H1 (cell line): ENCODE data around the gene AGBL4. TPM values are rescaled to one million over a fixed set of nuclear protein-coding genes. Genes with fewer than 3 reads are reported as not detected.

Experiments
- CTCF ChIA-PET: fragments of 300-600 bp; sonication (Branson Sonifier 250); formaldehyde crosslinking; loops from one replicate; lab custom pipeline; 2021; ENCODE audit not compliant: partially characterized antibody; lab: Charles Lee
- POLR2A ChIA-PET: fragments of 300-600 bp; sonication (Branson Sonifier 250); formaldehyde crosslinking; loops from one replicate; lab custom pipeline; 2021; ENCODE audit warnings: inconsistent platforms; ENCODE audit not compliant: partially characterized antibody; lab: Charles Lee
- DNase-seq, 2 experiments: peaks; one replicate each; pipeline versions ENCODE4 v3.0.0 to v3.0.0-alpha.2; 2010 to 2022; ENCODE audit warnings: low spot score in 2 of 2, low read depth in 1 of 2, mixed read lengths in 1 of 2
- FAIRE-seq: peaks from 2 replicates; lab custom pipeline; 2011; peaks lifted over from hg19 to GRCh38; lab: Jason Lieb, UNC
- H2AFZ ChIP-seq: 2 replicates; pipeline ENCODE4 v1.8.1; 2012; ENCODE audit warnings: low read length, inconsistent platforms
- H2AK5ac ChIP-seq: 2 replicates; pipeline ENCODE4 v1.6.1; 2013; ENCODE audit warnings: low read depth, low read length
- H2BK120ac ChIP-seq: replicated peaks from 2 replicates; pipeline ENCODE3; 2013; ENCODE audit warnings: low read depth, low read length, inconsistent platforms
- H2BK12ac ChIP-seq: 2 replicates; pipeline ENCODE4 v1.6.1; 2013; ENCODE audit warnings: low read depth, low read length
- H2BK15ac ChIP-seq: 2 replicates; pipeline ENCODE4 v1.6.1; 2013; ENCODE audit warnings: low read length
- H2BK20ac ChIP-seq: 2 replicates; pipeline ENCODE4 v1.6.1; 2013; ENCODE audit warnings: low read length
- H2BK5ac ChIP-seq: 2 replicates; pipeline ENCODE4 v1.6.1; 2013; ENCODE audit warnings: low read depth, low read length
- H3K14ac ChIP-seq: 2 replicates; pipeline ENCODE4 v1.6.1; 2013; ENCODE audit warnings: inconsistent platforms; ENCODE audit not compliant: insufficient read length
- H3K18ac ChIP-seq: 2 replicates; pipeline ENCODE4 v1.6.1; 2013; ENCODE audit warnings: low read length; ENCODE audit errors: extremely low read depth
- H3K23ac ChIP-seq: 2 replicates; pipeline ENCODE4 v1.6.1; 2013; ENCODE audit warnings: inconsistent platforms; ENCODE audit not compliant: insufficient read length
- H3K23me2 ChIP-seq: 2 replicates; pipeline ENCODE4 v1.6.1; 2013; ENCODE audit warnings: low read depth, low read length
- H3K27ac ChIP-seq: 2 replicates; pipeline ENCODE4 v1.6.1; 2011; ENCODE audit warnings: low read depth, low read length, inconsistent platforms
- H3K27me3 ChIP-seq, 4 experiments: replicated peaks in 1 of 4; 1 replicate in 1 of 4; 2 replicates in 3 of 4; pipeline versions ENCODE4 v1.6.1 to v1.8.1; 2011 to 2013; ENCODE audit warnings: low read length in 3 of 4, mild to moderate bottlenecking in 3 of 4, inconsistent platforms in 2 of 4, mixed read lengths in 2 of 4, moderate library complexity in 1 of 4; ENCODE audit not compliant: control insufficient read depth in 3 of 4, insufficient read depth in 3 of 4; ENCODE audit errors: extremely low read depth in 1 of 4
- H3K36me3 ChIP-seq, 4 experiments: 2 replicates each; pipeline versions ENCODE4 v1.6.1 to v1.8.1; 2011 to 2013; ENCODE audit warnings: mild to moderate bottlenecking in 4 of 4, low read length in 3 of 4, moderate library complexity in 2 of 4, control low read depth in 1 of 4, inconsistent platforms in 1 of 4; ENCODE audit not compliant: insufficient read depth in 4 of 4, control insufficient read depth in 2 of 4
- H3K4ac ChIP-seq: replicated peaks from 2 replicates; pipeline ENCODE3; 2013; ENCODE audit warnings: low read length, low read depth, mixed read lengths, inconsistent platforms; ENCODE audit not compliant: insufficient read length
- H3K4me1 ChIP-seq, 4 experiments: replicated peaks in 1 of 4; 1 replicate in 1 of 4; 2 replicates in 3 of 4; pipeline versions ENCODE4 v1.6.1 to v1.8.1; 2011 to 2013; ENCODE audit warnings: low read length in 3 of 4, inconsistent platforms in 2 of 4, mixed read lengths in 1 of 4; ENCODE audit not compliant: insufficient read depth in 4 of 4, control insufficient read depth in 3 of 4
- H3K4me2 ChIP-seq, 2 experiments: 2 replicates each; pipeline versions ENCODE4 v1.6.1 to v1.8.1; 2011 to 2013; ENCODE audit warnings: low read depth in 2 of 2, low read length in 2 of 2, control low read depth in 1 of 2, inconsistent platforms in 1 of 2, mild to moderate bottlenecking in 1 of 2; ENCODE audit not compliant: insufficient read depth in 1 of 2
- H3K4me3 ChIP-seq, 4 experiments: fragments of 200-600, 300-600 bp in 1 of 4; sonication (generic), shearing (Covaris generic), sonication (Bioruptor Twin) in 1 of 4; 2 replicates each; pipeline versions ENCODE4 v1.5.1 to v1.8.1; 2011 to 2016; ENCODE audit warnings: low read length in 4 of 4, low read depth in 3 of 4, control low read depth in 2 of 4, inconsistent platforms in 2 of 4, mild to moderate bottlenecking in 2 of 4, mixed read lengths in 1 of 4, moderate library complexity in 1 of 4; ENCODE audit not compliant: insufficient read depth in 2 of 4; ENCODE audit errors: extremely low read depth in 1 of 4
- H3K56ac ChIP-seq: replicated peaks from 2 replicates; pipeline ENCODE3; 2013; ENCODE audit warnings: low read depth, mild to moderate bottlenecking, mixed read lengths, low read length, inconsistent platforms; ENCODE audit not compliant: insufficient read length
- H3K79me1 ChIP-seq: 2 replicates; pipeline ENCODE4 v1.6.1; 2013; ENCODE audit warnings: low read depth, low read length, control low read depth
- H3K79me2 ChIP-seq, 2 experiments: 2 replicates each; pipeline versions ENCODE4 v1.6.1 to v1.8.1; 2012 to 2013; ENCODE audit warnings: low read length in 2 of 2, mild to moderate bottlenecking in 2 of 2, inconsistent platforms in 1 of 2; ENCODE audit not compliant: insufficient read depth in 2 of 2, control insufficient read depth in 1 of 2
- H3K9ac ChIP-seq, 4 experiments: replicated peaks in 1 of 4; 1 replicate in 1 of 4; 2 replicates in 3 of 4; pipeline versions ENCODE4 v1.6.1 to v1.8.1; 2011 to 2013; ENCODE audit warnings: low read depth in 3 of 4, low read length in 3 of 4, control low read depth in 2 of 4, mild to moderate bottlenecking in 2 of 4, moderate library complexity in 2 of 4, inconsistent platforms in 1 of 4; ENCODE audit errors: extremely low read depth in 1 of 4
- H3K9me3 ChIP-seq, 2 experiments: 2 replicates each; pipeline versions ENCODE4 v1.6.1 to v1.8.1; 2012 to 2013; ENCODE audit warnings: mild to moderate bottlenecking in 2 of 2, moderate library complexity in 2 of 2, control low read depth in 1 of 2, inconsistent platforms in 1 of 2, low read depth in 1 of 2, low read length in 1 of 2, mixed read lengths in 1 of 2; ENCODE audit not compliant: insufficient read depth in 2 of 2
- H4K20me1 ChIP-seq, 2 experiments: replicated peaks in 1 of 2; 2 replicates each; pipeline versions ENCODE3 to v1.8.1; 2011 to 2013; ENCODE audit warnings: inconsistent platforms in 2 of 2, low read length in 2 of 2, mild to moderate bottlenecking in 1 of 2; ENCODE audit not compliant: insufficient read depth in 2 of 2, control insufficient read depth in 1 of 2
- H4K5ac ChIP-seq: 2 replicates; pipeline ENCODE4 v1.6.1; 2013; ENCODE audit warnings: low read length, low read depth, mixed read lengths, inconsistent platforms; ENCODE audit not compliant: insufficient read length
- H4K8ac ChIP-seq: 2 replicates; pipeline ENCODE4 v1.8.0; 2013; ENCODE audit warnings: mild to moderate bottlenecking, moderate library complexity, low read length, inconsistent platforms; ENCODE audit not compliant: insufficient read depth; ENCODE audit errors: extremely low read depth
- H4K91ac ChIP-seq: replicated peaks from 2 replicates; pipeline ENCODE3; 2013; ENCODE audit warnings: low read length, mixed read lengths, inconsistent platforms; ENCODE audit not compliant: insufficient read length
- CTCF ChIP-seq, 3 experiments: IDR thresholded peaks; 1 replicate in 2 of 3; 2 replicates in 1 of 3; pipeline versions ENCODE4 v1.5.1 to v1.6.1; 2011; ENCODE audit warnings: low read length in 3 of 3, mild to moderate bottlenecking in 3 of 3, inconsistent platforms in 2 of 3, low read depth in 1 of 3, moderate library complexity in 1 of 3; ENCODE audit not compliant: insufficient read depth in 1 of 3; ENCODE audit errors: control extremely low read depth in 1 of 3
- EZH2 ChIP-seq: fragments of 200-600 bp; sonication (generic); IDR thresholded peaks from 2 replicates; pipeline ENCODE4 v1.7.1; 2012; ENCODE audit warnings: low read depth, mild to moderate bottlenecking, moderate library complexity, low read length, inconsistent platforms; ENCODE audit not compliant: severe bottlenecking
- KDM5A ChIP-seq: fragments of 200-600 bp; IDR thresholded peaks from 2 replicates; pipeline ENCODE4 v1.7.1; 2012; ENCODE audit warnings: mild to moderate bottlenecking, low read length, inconsistent platforms, mixed read lengths
- TCF12 ChIP-seq: IDR thresholded peaks from 2 replicates; pipeline ENCODE4 v1.6.1; 2011; ENCODE audit warnings: low read depth, mild to moderate bottlenecking, low read length
- TEAD4 ChIP-seq: IDR thresholded peaks from 2 replicates; pipeline ENCODE4 v1.6.1; 2012; ENCODE audit warnings: low read depth, low read length, inconsistent platforms, mixed read lengths
- WGBS, 2 experiments: shearing (Covaris generic) in 1 of 2; methylation state at CpG; one replicate each; pipeline versions ENCODE4 v1.1.6 to v1.1.7; 2013 to 2015; ENCODE audit warnings: low lambda C conversion rate in 2 of 2, mixed read lengths in 2 of 2, inconsistent platforms in 1 of 2, low coverage in 1 of 2, missing lambda C conversion rate in 1 of 2; ENCODE audit not compliant: insufficient replicate concordance in 2 of 2, insufficient coverage in 1 of 2, insufficient read length in 1 of 2; ENCODE audit errors: extremely low coverage in 1 of 2, missing lambda C conversion rate in 1 of 2; 5-methylcytosine and 5-hydroxymethylcytosine counted together
- polyA plus RNA-seq, 7 experiments: library from polyadenylated mRNA; depleted of rRNA in 3 of 7; stranded (reverse) in 5 of 7; unstranded in 2 of 7; fragments of >200 nt in 5 of 7; fragments of 200-250 nt in 2 of 7; gene quantifications; 1 replicate in 5 of 7; 2 replicates in 1 of 7; 4 replicates in 1 of 7; pipeline versions ENCODE4 v1.2.1 to v1.2.3, GENCODE V29; 2011 to 2013; ENCODE audit warnings: missing spikeins in 2 of 7, mixed read lengths in 2 of 7
- total RNA-seq: library from RNA; stranded (reverse); fragmentation: NEBNext Ultra II Directional; extraction: Animal tissue kit (Norgen Biotek cat#: 25700); gene quantifications from 2 replicates; pipeline ENCODE4 v1.2.1, GENCODE V29; 2021

AGBL4 gene
- total and polyA plus RNA-seq, 2 of the 8 experiments (the other 6 are each of a cell fraction or from before 2014, with no cell fraction given) = 0.41 to 0.45 TPM

- no peak overlapping the region for H3K4me3 ChIP-seq
- CTCF ChIA-PET = no interaction called here
- H2BK5ac ChIP-seq = no peak overlapping the region
- no peak overlapping the region for H4K8ac ChIP-seq
- peaks cover 4% of the 10 kb centered on the region in 2 experiments; a peak in 2 of 4 replicates for H3K9me3 ChIP-seq
- FAIRE-seq = no peak
- no peak overlapping the region for H3K4me2 ChIP-seq
- no peak overlapping the region for H3K56ac ChIP-seq
- H2AK5ac ChIP-seq = no peak overlapping the region
- no peaks in the 10 kb centered on the region for H3K79me1 ChIP-seq
- H3K4me1 ChIP-seq = peaks cover 0 to 2% (median 0%) of the 10 kb centered on the region in 4 experiments; a peak in 2 of 7 replicates
- H2AFZ ChIP-seq = no peak overlapping the region
- no peak overlapping the region for H3K27ac ChIP-seq
- no peak overlapping the region for H4K5ac ChIP-seq
- no peak for DNase-seq
- no peaks in the 10 kb centered on the region for H3K23me2 ChIP-seq
- H2BK20ac ChIP-seq = no peak overlapping the region
- H2BK15ac ChIP-seq = no peak overlapping the region
- no peaks in the 10 kb centered on the region for H3K36me3 ChIP-seq
- H3K79me2 ChIP-seq = no peaks in the 10 kb centered on the region
- no peaks in the 10 kb centered on the region for H4K20me1 ChIP-seq
- H4K91ac ChIP-seq = no peak overlapping the region
- no peak overlapping the region for H3K23ac ChIP-seq
- no peak overlapping the region for H3K9ac ChIP-seq
- WGBS, 2 experiments = 96% methylated on average over 2 of the region's 2 CpGs; no CpG with 5 or more reads in 1 of the 2 experiments
- no peak overlapping the region for H3K4ac ChIP-seq
- POLR2A ChIA-PET = no interaction called here
- H3K27me3 ChIP-seq = peaks cover 0 to 1% (median 0%) of the 10 kb centered on the region in 4 experiments; a peak in 1 of 7 replicates
- no peak for TF ChIP-seq EZH2
- no peak for TF ChIP-seq CTCF (IDR thresholded peaks at IDR 0.05; ENCODE audit: control extremely low read depth in 1 of 3, insufficient read depth in 1 of 3, low read depth in 1 of 3, low read length in 3 of 3)
- TF ChIP-seq TCF12 = no peak
- no peak for TF ChIP-seq KDM5A
- TF ChIP-seq TEAD4 = no peak
- no peak overlapping the region for H3K14ac ChIP-seq
- H2BK12ac ChIP-seq = no peak overlapping the region
- H3K18ac ChIP-seq = no peak overlapping the region
- H2BK120ac ChIP-seq = no peak overlapping the region
These were observed 1106.7 kb downstream of the AGBL4 start for GRCh38 chr1:48917070-48917454.
